ENCODE results near the gene EFNB1.

Gene EFNB1

DNA sequence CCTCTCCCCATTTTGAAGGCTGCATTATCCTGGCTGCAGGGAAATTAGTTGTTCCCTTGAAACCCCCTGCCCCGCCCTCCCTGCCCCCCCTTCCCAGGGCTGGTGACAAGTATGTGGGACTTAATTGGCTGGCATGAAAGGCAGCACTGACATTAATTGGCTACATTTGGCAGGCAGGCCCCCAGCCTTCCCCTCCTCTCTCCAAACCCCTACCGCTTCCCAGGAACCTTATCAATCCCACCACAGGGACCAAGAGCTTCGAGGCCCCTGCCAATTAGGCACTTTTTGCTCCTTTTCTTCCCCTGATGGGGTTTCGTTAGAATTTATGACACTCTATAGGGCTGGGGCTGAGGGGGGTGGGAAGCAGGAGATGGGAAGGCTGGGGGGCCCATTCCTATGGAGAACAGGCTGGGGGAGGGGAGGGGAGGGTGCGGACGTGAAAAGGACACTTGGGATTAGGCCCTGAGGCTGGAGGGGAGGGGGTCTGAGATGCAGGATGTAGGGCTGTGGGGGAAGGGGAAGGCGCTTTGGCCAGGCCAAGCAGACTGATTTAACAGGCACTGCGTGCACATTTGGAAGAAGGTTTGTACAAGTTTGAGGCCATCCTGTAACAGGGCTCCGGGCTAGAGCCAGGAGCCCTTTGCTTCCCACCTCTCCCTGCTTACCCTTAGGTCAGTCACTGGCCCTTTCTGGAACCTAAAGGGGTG is 52.2 kb downstream of the EFNB1 start:
- no peak for DNase-seq (ENCODE audit: low spot score)

DNA sequence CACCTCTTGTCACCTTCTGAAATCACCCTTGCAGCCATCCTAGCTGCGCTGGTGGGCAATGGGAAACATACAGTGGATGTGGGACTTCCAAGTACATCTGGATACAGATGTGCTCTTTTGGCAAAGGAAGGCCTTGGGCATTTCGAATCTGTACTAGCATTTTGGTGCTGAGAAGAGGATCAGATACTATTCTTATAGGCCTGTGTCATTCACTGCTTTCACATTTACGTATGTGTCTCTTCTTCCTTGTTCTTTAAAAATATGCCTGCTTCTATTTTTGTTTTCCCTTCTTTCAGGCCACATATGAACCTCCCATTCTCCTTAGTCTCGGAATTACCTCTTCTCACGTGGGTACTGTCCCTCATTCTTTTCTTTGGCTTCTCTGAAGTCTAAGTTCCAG is 53.1 kb downstream of the EFNB1 start:
- no peak for DNase-seq (ENCODE audit: low spot score)

DNA sequence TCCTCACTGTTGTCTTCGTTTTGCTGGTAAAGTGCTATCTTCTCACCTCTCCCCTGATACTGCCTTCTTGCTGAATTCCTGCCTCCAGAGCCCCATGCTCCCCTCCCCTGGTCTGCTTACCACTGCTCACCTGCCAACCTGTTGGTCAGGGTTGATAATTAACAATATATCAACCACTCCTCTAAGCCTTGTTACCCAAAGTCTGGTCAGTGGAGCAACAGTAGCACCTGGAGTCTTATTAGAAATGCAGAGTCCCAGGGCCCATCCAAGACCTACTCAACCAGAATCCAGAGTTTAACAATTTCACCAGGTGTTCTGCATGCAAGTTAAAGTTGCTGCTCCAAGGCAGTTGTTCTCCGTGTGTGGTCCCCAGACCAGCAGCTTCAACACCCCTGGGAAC is 55.0 kb downstream of the EFNB1 start:
- DNase-seq (ENCODE audit: low spot score) = no peak

DNA sequence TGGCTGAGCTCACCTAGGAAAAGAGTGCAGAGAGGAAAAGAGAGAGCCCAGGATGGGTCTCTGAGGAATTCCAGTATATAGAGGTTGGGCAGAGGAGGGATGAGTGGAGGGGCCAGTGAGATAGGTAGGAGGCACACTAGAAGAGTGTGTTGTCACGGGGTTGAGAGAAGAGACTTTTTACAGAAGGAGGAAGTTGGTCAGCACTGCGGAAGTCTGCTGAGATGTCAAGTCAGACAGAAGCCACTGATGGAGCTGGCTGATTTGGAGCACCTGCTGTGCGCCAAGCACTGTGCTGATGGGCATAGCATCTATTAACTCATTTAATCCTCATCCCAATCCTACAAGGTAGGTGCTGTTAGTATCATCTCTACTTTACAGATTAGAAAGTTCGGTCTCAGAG is 60.4 kb downstream of the EFNB1 start:
- no peak for DNase-seq (ENCODE audit: low spot score)

Measured in SK-N-DZ (cell line).